Activated naive CD8-positive, alpha-beta T cell (primary cell): ENCODE data around the gene CTBP1.

ENCODE experiments used
- H3K27ac Mint-ChIP-seq: one replicate; pipeline ENCODE4 v1.8.0; 2021; ENCODE audit warnings: mixed read lengths
- H3K27me3 Mint-ChIP-seq: one replicate; pipeline ENCODE4 v1.8.0; 2021; ENCODE audit warnings: mixed read lengths
- H3K36me3 Mint-ChIP-seq: one replicate; pipeline ENCODE4 v1.8.0; 2021; ENCODE audit warnings: mixed read lengths
- H3K4me1 Mint-ChIP-seq: one replicate; pipeline ENCODE4 v1.8.0; 2021; ENCODE audit warnings: low read depth, mixed read lengths
- H3K4me3 Mint-ChIP-seq: one replicate; pipeline ENCODE4 v1.8.0; 2021; ENCODE audit warnings: mild to moderate bottlenecking, mixed read lengths
- H3K9me3 Mint-ChIP-seq: one replicate; pipeline ENCODE4 v1.8.0; 2021; ENCODE audit warnings: low read depth, mixed read lengths

Gene CTBP1

GRCh38 chr4:1187182-1187581, 61.7 kb downstream of the CTBP1 start:
- Mint-ChIP-seq H3K36me3 (peaks cover 8% of the 10 kb centered on the region), H3K4me1 (peaks cover 20% of the 10 kb centered on the region), H3K27ac (peak overlapping the region; percentile 24), H3K9me3 (no peaks in the 10 kb centered on the region), H3K4me3 (no peak overlapping the region), H3K27me3 (no peaks in the 10 kb centered on the region)

DNA sequence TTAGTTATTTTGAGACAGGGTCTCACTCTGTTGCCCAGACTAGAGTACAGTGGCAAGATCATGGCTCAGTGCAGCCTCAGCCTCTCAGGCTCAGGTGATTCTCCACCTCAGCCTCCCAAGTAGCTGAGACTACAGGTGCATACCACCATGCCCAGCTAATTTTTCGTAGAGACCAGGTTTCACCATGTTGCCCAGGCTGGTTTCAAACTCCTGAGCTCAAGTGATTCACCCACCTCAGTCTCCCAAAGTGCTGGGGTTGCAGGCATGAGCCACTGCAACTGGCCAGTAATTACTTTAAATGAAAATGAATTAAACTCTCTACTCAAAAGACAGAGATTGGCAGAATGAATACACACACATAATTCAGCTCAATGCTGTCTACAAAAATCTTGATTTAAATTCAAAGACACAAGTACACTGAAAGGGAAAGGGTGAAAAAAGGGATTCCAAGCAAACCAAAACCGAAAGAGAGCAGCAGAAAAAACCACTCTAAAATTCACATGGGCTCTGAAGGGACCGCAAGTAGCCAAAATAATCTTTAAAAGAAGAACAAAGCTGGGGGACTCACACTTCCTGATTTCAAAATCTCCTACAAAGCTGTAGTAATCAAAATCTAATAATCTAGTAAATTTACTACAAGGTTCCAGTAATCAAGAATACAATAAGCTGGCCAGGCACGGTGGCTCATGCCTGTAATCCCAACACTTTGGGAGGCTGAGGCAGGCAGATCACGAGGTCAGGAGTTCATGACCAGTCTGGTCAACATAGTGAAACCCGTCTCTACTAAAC, 64.8 kb downstream of the CTBP1 start:
- H3K27ac Mint-ChIP-seq: no peak overlapping the region
- no peaks in the 10 kb centered on the region for H3K27me3 Mint-ChIP-seq
- peaks cover 22% of the 10 kb centered on the region for H3K4me1 Mint-ChIP-seq
- H3K9me3 Mint-ChIP-seq: peaks cover 9% of the 10 kb centered on the region
- peaks cover 16% of the 10 kb centered on the region for H3K36me3 Mint-ChIP-seq
- H3K4me3 Mint-ChIP-seq: no peak overlapping the region

DNA sequence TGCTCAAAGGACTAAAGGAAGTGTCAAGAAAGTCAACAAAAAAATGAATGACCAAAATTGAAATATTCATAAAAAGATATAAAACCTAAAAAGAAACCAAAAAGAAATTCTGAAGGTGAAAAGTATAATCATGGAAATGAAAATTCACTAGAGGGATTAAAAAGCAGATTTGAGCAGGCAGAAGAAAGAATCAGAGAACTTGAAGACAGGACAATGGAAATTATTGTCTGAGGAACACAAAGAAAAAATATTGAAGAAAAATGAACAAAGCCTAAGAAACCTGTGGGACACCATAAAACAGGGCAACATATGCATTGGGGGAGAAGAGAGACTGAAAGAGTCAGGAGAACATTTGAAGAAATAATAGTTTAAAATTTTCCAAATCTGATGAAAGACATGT, 66.6 kb downstream of the CTBP1 start:
- Mint-ChIP-seq H3K9me3 (peaks cover 9% of the 10 kb centered on the region), H3K4me3 (no peak overlapping the region), H3K27me3 (no peaks in the 10 kb centered on the region), H3K4me1 (peaks cover 22% of the 10 kb centered on the region), H3K27ac (no peak overlapping the region), H3K36me3 (peaks cover 16% of the 10 kb centered on the region)

- no peak overlapping the region for H3K27ac Mint-ChIP-seq
- H3K36me3 Mint-ChIP-seq: peaks cover 16% of the 10 kb centered on the region
- H3K4me1 Mint-ChIP-seq: peaks cover 13% of the 10 kb centered on the region
- no peaks in the 10 kb centered on the region for H3K27me3 Mint-ChIP-seq
- no peak overlapping the region for H3K4me3 Mint-ChIP-seq
- H3K9me3 Mint-ChIP-seq: peaks cover 9% of the 10 kb centered on the region
Observed at GRCh38 chr4:1180663-1181062, 68.3 kb downstream of the CTBP1 start.

- Mint-ChIP-seq H3K36me3 (peaks cover 16% of the 10 kb centered on the region), H3K27ac (no peak overlapping the region), H3K4me3 (no peak overlapping the region)
Observed at GRCh38 chr4:1179976-1180375, 69.0 kb downstream of the CTBP1 start.

GRCh38 chr4:1179089-1179441, 69.9 kb downstream of the CTBP1 start:
- H3K4me1 Mint-ChIP-seq: peaks cover 9% of the 10 kb centered on the region
- no peaks in the 10 kb centered on the region for H3K27me3 Mint-ChIP-seq
- H3K9me3 Mint-ChIP-seq: peaks cover 9% of the 10 kb centered on the region
- H3K36me3 Mint-ChIP-seq: peaks cover 16% of the 10 kb centered on the region
- H3K4me3 Mint-ChIP-seq: no peak overlapping the region
- no peak overlapping the region for H3K27ac Mint-ChIP-seq

More at GRCh38 chr4:1179976-1180375, 69.0 kb downstream of the CTBP1 start:
- H3K4me1 Mint-ChIP-seq: peaks cover 12% of the 10 kb centered on the region
- H3K9me3 Mint-ChIP-seq: peaks cover 9% of the 10 kb centered on the region
- H3K27me3 Mint-ChIP-seq: no peaks in the 10 kb centered on the region

DNA sequence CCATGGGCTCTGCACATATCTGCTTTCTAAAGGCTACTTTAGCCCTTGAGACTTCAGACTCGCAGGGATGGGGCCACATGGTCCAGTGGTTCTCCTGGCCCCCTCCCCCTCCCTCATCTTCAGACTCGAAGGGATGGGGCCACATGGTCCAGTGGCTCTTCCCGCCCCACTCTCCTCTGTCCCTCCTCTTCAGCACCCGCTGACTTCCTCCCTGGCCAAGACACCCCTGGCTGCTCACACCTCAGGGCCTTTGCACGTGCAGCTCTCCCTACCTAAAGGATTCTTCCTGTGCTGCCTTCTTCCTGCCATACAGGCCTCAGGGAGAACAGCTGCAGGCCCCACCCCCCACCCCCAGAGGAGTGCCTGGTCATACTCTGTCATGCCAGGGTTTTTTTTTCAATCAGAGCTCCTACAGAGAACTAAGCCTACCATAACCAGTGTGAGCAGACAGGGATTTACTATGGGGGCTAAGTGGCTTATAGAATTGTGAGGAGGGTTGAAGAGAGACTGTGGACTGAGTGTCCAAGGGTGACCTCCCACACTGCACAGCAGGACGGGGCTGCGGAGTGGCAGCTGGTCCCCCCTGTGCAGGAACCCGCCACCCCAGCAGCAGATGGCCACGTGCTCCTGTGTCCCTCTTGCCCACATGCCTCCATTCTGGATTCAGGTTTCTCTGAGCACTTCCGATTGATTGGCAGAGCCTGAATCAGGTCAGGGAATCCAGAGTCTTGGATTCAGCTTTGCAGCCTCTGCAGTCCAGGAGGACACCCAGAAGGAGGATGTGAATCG, 70.4 kb downstream of the CTBP1 start:
- no peaks in the 10 kb centered on the region for H3K27me3 Mint-ChIP-seq
- no peak overlapping the region for H3K27ac Mint-ChIP-seq
- H3K36me3 Mint-ChIP-seq: peaks cover 16% of the 10 kb centered on the region
- no peak overlapping the region for H3K4me3 Mint-ChIP-seq
- H3K4me1 Mint-ChIP-seq: peaks cover 6% of the 10 kb centered on the region
- peaks cover 9% of the 10 kb centered on the region for H3K9me3 Mint-ChIP-seq

- Mint-ChIP-seq H3K4me3 (no peak overlapping the region), H3K36me3 (peaks cover 15% of the 10 kb centered on the region), H3K4me1 (peaks cover 5% of the 10 kb centered on the region), H3K9me3 (peaks cover 9% of the 10 kb centered on the region), H3K27me3 (no peaks in the 10 kb centered on the region), H3K27ac (no peak overlapping the region)
Observed at GRCh38 chr4:1177274-1178141, 71.4 kb downstream of the CTBP1 start.

GRCh38 chr4:1176398-1177273, 72.3 kb downstream of the CTBP1 start:
- peaks cover 12% of the 10 kb centered on the region for H3K36me3 Mint-ChIP-seq
- peaks cover 3% of the 10 kb centered on the region for H3K4me1 Mint-ChIP-seq
- H3K4me3 Mint-ChIP-seq: no peak overlapping the region
- no peak overlapping the region for H3K27ac Mint-ChIP-seq
- peaks cover 9% of the 10 kb centered on the region for H3K9me3 Mint-ChIP-seq
- no peaks in the 10 kb centered on the region for H3K27me3 Mint-ChIP-seq

- no peak overlapping the region for H3K27ac Mint-ChIP-seq
- H3K4me1 Mint-ChIP-seq: peaks cover 3% of the 10 kb centered on the region
- H3K4me3 Mint-ChIP-seq: no peak overlapping the region
- H3K27me3 Mint-ChIP-seq: peaks cover 1% of the 10 kb centered on the region
- H3K9me3 Mint-ChIP-seq: peaks cover 3% of the 10 kb centered on the region
- peaks cover 6% of the 10 kb centered on the region for H3K36me3 Mint-ChIP-seq
Observed at GRCh38 chr4:1175635-1176229, 73.2 kb downstream of the CTBP1 start.

DNA sequence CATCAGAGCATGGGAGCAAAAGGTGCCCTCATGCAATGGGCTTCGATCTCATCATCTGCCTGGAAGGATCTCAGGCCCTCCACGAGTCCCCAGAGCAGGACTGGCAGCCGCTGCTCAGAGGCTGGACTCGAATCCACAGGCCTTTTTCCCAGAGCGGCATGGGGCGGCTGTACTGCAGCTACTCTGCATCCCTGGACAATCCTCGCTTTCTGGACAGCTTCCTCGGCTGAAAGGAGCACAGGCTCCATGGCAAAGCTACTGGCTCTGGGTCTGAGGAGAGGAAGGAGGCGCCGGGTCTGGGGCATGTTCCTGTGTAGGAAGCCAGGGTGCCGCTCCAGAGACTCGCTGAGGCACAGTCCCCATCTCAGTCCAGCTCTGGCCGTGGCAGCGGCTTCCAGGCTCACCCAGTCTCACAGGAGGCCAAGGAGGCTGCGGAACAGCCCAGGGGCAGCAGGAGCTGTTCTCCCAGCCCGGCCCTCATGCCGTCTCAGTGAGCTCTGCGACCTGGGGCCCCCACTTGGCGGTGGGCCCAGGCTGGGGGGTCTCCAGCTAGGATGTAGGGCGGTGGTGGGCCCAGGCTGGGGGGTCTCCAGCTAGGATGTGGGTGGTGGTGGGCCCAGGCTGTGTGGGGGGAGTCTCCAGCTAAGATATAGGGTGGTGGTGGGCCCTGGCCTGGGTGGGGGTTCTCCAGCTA, 73.8 kb downstream of the CTBP1 start:
- H3K36me3 Mint-ChIP-seq: peaks cover under 1% of the 10 kb centered on the region
- H3K9me3 Mint-ChIP-seq: no peaks in the 10 kb centered on the region
- H3K4me3 Mint-ChIP-seq: no peak overlapping the region
- peaks cover 6% of the 10 kb centered on the region for H3K4me1 Mint-ChIP-seq
- H3K27ac Mint-ChIP-seq: no peak overlapping the region
- H3K27me3 Mint-ChIP-seq: peaks cover 4% of the 10 kb centered on the region

DNA sequence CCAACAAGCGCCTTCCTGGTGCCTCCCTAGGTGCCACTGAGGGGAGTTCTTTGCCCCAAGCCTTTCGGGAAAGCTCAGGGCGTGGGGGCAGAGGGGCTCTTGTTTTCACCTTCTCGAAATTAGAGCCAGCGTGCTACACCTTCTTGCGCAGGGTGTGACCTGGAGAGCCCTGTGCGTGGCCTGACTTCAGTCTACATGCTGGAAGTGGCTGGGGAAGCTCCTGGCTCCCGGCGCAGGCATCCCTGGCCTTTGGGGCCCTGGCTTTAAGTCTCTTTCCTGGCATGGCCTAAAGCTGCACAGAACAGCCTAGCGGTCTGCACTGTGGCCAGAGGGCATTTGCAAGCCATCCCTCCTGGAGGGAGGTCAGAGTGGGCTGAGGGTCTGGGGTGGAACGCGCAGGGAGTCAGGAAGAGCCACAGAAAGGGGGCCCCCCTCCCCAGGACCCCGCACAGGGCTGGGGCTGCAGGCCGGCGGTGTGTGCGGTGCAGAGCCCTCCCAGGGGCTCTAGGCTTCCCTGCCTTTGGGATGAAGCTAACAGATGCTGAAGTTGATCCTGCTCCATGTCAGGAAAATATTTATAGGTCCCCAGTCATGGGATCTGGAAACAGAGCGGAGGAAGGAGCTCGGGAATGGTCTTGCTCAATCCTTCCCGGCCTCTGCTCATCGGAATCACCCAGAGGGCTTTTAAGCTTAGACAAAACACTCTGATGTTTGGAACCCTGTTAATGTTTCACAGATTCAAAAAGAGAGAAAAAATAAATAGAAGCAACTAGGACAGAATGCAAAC, 75.8 kb downstream of the CTBP1 start:
- Mint-ChIP-seq H3K4me1 (peaks cover 10% of the 10 kb centered on the region), H3K4me3 (peak overlapping the region; percentile 23), H3K27me3 (peaks cover 7% of the 10 kb centered on the region), H3K27ac (no peak overlapping the region), H3K9me3 (no peaks in the 10 kb centered on the region), H3K36me3 (no peaks in the 10 kb centered on the region)
